ENCODE results near the gene C4B. TPM values are rescaled to one million over a fixed set of nuclear protein-coding genes. Genes with fewer than 3 reads are reported as not detected.
"Not testable (repeated sequence)": the region's sequence is repeated elsewhere in the genome, so short reads cannot be mapped to it uniquely, and the experiment has no call there.

Gene C4B
- total RNA-seq, 6 experiments from 2014 or later: 1.5 to 2.5 (median 2.0) TPM

GRCh38 chr6:31979238-31979898 lies 35.2 kb upstream of the C4B start:
- no peak for TF ChIP-seq CTCF (IDR thresholded peaks at IDR 0.05)
- Mint-ChIP-seq H3K36me3 (ENCODE audit: low read depth) (no peaks in the 10 kb centered on the region), H3K9me3 (no peaks in the 10 kb centered on the region), H3K27me3 (ENCODE audit: insufficient read depth) (no peaks in the 10 kb centered on the region), H3K4me1 (ENCODE audit: low read depth) (no peaks in the 10 kb centered on the region), H3K4me3 (no peak overlapping the region), H3K27ac (no peak overlapping the region)
- DNase-seq: no peak

GRCh38 chr6:31980195-31980876 lies 34.3 kb upstream of the C4B start:
- not testable (repeated sequence) for H3K27me3 Mint-ChIP-seq (ENCODE audit: insufficient read depth); H3K4me3 Mint-ChIP-seq; H3K36me3 Mint-ChIP-seq (ENCODE audit: low read depth); H3K9me3 Mint-ChIP-seq; H3K4me1 Mint-ChIP-seq (ENCODE audit: low read depth); DNase-seq
- H3K27ac Mint-ChIP-seq: peak overlapping the region; percentile 29; the same call in 1 of the 2 replicates

- DNase-seq, H3K4me3 Mint-ChIP-seq: not testable (repeated sequence)
These were observed 33.6 kb upstream of the C4B start for GRCh38 chr6:31980998-31981397.

GRCh38 chr6:31981744-31982143 lies 32.9 kb upstream of the C4B start, which contains the start of gene C4A:
Gene C4A, plus strand, starts transcription at chr6:31982057. Its CDS starts 51 bp downstream, at chr6:31982108.
- not testable (repeated sequence) for H3K4me1 Mint-ChIP-seq (ENCODE audit: low read depth); H3K4me3 Mint-ChIP-seq; H3K27ac Mint-ChIP-seq; H3K27me3 Mint-ChIP-seq (ENCODE audit: insufficient read depth); H3K9me3 Mint-ChIP-seq; H3K36me3 Mint-ChIP-seq (ENCODE audit: low read depth); DNase-seq

More at GRCh38 chr6:31980998-31981397, 33.6 kb upstream of the C4B start:
- not testable (repeated sequence) for H3K4me1 Mint-ChIP-seq (ENCODE audit: low read depth); H3K27me3 Mint-ChIP-seq (ENCODE audit: insufficient read depth); H3K27ac Mint-ChIP-seq; H3K9me3 Mint-ChIP-seq; H3K36me3 Mint-ChIP-seq (ENCODE audit: low read depth)

- not testable (repeated sequence) for H3K27ac Mint-ChIP-seq; H3K4me3 Mint-ChIP-seq; H3K27me3 Mint-ChIP-seq (ENCODE audit: insufficient read depth); H3K9me3 Mint-ChIP-seq; DNase-seq; H3K36me3 Mint-ChIP-seq (ENCODE audit: low read depth); H3K4me1 Mint-ChIP-seq (ENCODE audit: low read depth)
These were observed 25.2 kb upstream of the C4B start for GRCh38 chr6:31989363-31989762.

- H3K4me1 Mint-ChIP-seq (ENCODE audit: low read depth); H3K36me3 Mint-ChIP-seq (ENCODE audit: low read depth); H3K9me3 Mint-ChIP-seq; H3K4me3 Mint-ChIP-seq; DNase-seq; H3K27me3 Mint-ChIP-seq (ENCODE audit: insufficient read depth); H3K27ac Mint-ChIP-seq: not testable (repeated sequence)
These were observed 20.2 kb upstream of the C4B start for GRCh38 chr6:31994421-31994820.

- not testable (repeated sequence) for DNase-seq; H3K36me3 Mint-ChIP-seq (ENCODE audit: low read depth); H3K4me3 Mint-ChIP-seq; H3K27me3 Mint-ChIP-seq (ENCODE audit: insufficient read depth); H3K9me3 Mint-ChIP-seq; H3K4me1 Mint-ChIP-seq (ENCODE audit: low read depth); H3K27ac Mint-ChIP-seq
These were observed 18.2 kb upstream of the C4B start for GRCh38 chr6:31996385-31996784.

GRCh38 chr6:32002546-32003268 lies 11.9 kb upstream of the C4B start:
- H3K27me3 Mint-ChIP-seq (ENCODE audit: insufficient read depth); H3K27ac Mint-ChIP-seq; H3K36me3 Mint-ChIP-seq (ENCODE audit: low read depth); H3K9me3 Mint-ChIP-seq; H3K4me1 Mint-ChIP-seq (ENCODE audit: low read depth); H3K4me3 Mint-ChIP-seq; DNase-seq: not testable (repeated sequence)

- not testable (repeated sequence) for H3K9me3 Mint-ChIP-seq; DNase-seq; H3K36me3 Mint-ChIP-seq (ENCODE audit: low read depth); H3K4me3 Mint-ChIP-seq; H3K27ac Mint-ChIP-seq; H3K4me1 Mint-ChIP-seq (ENCODE audit: low read depth); H3K27me3 Mint-ChIP-seq (ENCODE audit: insufficient read depth)
These were observed 11.3 kb upstream of the C4B start for GRCh38 chr6:32003301-32003700.

GRCh38 chr6:32004393-32004792 lies 10.2 kb upstream of the C4B start:
- H3K4me3 Mint-ChIP-seq; H3K27me3 Mint-ChIP-seq (ENCODE audit: insufficient read depth); H3K4me1 Mint-ChIP-seq (ENCODE audit: low read depth); H3K36me3 Mint-ChIP-seq (ENCODE audit: low read depth); DNase-seq; H3K9me3 Mint-ChIP-seq; H3K27ac Mint-ChIP-seq: not testable (repeated sequence)

- not testable (repeated sequence) for DNase-seq; H3K27ac Mint-ChIP-seq; H3K27me3 Mint-ChIP-seq (ENCODE audit: insufficient read depth); H3K4me3 Mint-ChIP-seq; H3K4me1 Mint-ChIP-seq (ENCODE audit: low read depth); H3K36me3 Mint-ChIP-seq (ENCODE audit: low read depth); H3K9me3 Mint-ChIP-seq
These were observed 9.6 kb upstream of the C4B start for GRCh38 chr6:32004864-32005537.

- not testable (repeated sequence) for H3K9me3 Mint-ChIP-seq; DNase-seq; H3K4me1 Mint-ChIP-seq (ENCODE audit: low read depth); H3K27me3 Mint-ChIP-seq (ENCODE audit: insufficient read depth); H3K27ac Mint-ChIP-seq; H3K4me3 Mint-ChIP-seq; H3K36me3 Mint-ChIP-seq (ENCODE audit: low read depth)
These were observed 9.1 kb upstream of the C4B start for GRCh38 chr6:32005538-32005880.

Data from HFFc6 (cell line).